Vagina (tissue), 2 donors: ENCODE results near the gene PRKCB. TPM values are rescaled to one million over a fixed set of nuclear protein-coding genes. Genes with fewer than 3 reads are reported as not detected.

ENCODE experiments used
- DNase-seq, 2 donors: peaks; one replicate each; pipeline ENCODE4 v3.0.0-alpha.2; 2017; ENCODE audit errors: extremely low spot score in 2 of 2
- H3K27ac ChIP-seq: fragments of 200-600 bp; sonication (generic); one replicate; pipeline ENCODE4 v1.5.1; 2019
- H3K27me3 ChIP-seq: fragments of 200-600 bp; sonication (generic); one replicate; pipeline ENCODE4 v1.5.1; 2019
- H3K36me3 ChIP-seq, 2 donors: fragments of 200-600 bp; sonication (generic); one replicate each; pipeline ENCODE4 v1.5.1; 2017 to 2019
- H3K4me1 ChIP-seq: fragments of 200-600 bp; sonication (generic); one replicate; pipeline ENCODE4 v1.5.1; 2019
- H3K4me3 ChIP-seq, 2 donors: fragments of 200-600 bp; sonication (generic); 1 replicate in 1 of 2; 2 replicates in 1 of 2; pipeline ENCODE4 v1.5.1; 2016 to 2019
- H3K9me3 ChIP-seq: fragments of 200-600 bp; sonication (generic); one replicate; pipeline ENCODE4 v1.5.1; 2019
- CTCF ChIP-seq, 3 experiments: fragments of 450-650 bp in 2 of 3; fragments of 200-600 bp in 1 of 3; sonication (generic) in 1 of 3; IDR thresholded peaks; one replicate each; pipeline ENCODE4 v1.5.1; 2017 to 2019; ENCODE audit warnings: antibody characterized with exemption in 3 of 3, mild to moderate bottlenecking in 2 of 3, moderate library complexity in 2 of 3
- POLR2A ChIP-seq, 2 donors: fragments of 450-650 bp; IDR thresholded peaks; one replicate each; pipeline ENCODE4 v1.6.1; 2017; ENCODE audit warnings: antibody characterized with exemption in 2 of 2, mild to moderate bottlenecking in 2 of 2, moderate library complexity in 2 of 2
- POLR2AphosphoS5 ChIP-seq, 2 donors: sonication (generic); formaldehyde crosslinking; IDR thresholded peaks; one replicate each; pipeline ENCODE4 v1.9.0; 2017; ENCODE audit warnings: antibody characterized with exemption in 2 of 2, mild to moderate bottlenecking in 2 of 2, low read depth in 1 of 2; ENCODE audit not compliant: insufficient read depth in 1 of 2
- intact Hi-C: fragments of 100-400 bp; cut with DNase I; formaldehyde crosslinking; loops from one replicate; pipeline ENCODE4 v1.15.1; 2023
- total RNA-seq: library from RNA; depleted of rRNA; stranded (reverse); fragments of >200 nt; gene quantifications from one replicate; pipeline ENCODE4 v1.2.3, GENCODE V29; 2016

Gene PRKCB
- 9.1 TPM for total RNA-seq

- no peaks in the 10 kb centered on the region for H3K27me3 ChIP-seq
- no peaks in the 10 kb centered on the region for H3K9me3 ChIP-seq
- DNase-seq: no peak
- peaks cover 15% of the 10 kb centered on the region for H3K4me1 ChIP-seq
- intact Hi-C loops: no loop called here
- no peaks in the 10 kb centered on the region for H3K36me3 ChIP-seq
- peak within 1 kb of the TSS; percentile 13 for H3K27ac ChIP-seq
- TF ChIP-seq CTCF (IDR thresholded peaks at IDR 0.05): no peak
- no peak for TF ChIP-seq POLR2AphosphoS5 (IDR thresholded peaks at IDR 0.05; ENCODE audit: insufficient read depth in 1 of 2, low read depth in 1 of 2)
- no peak for TF ChIP-seq POLR2A (IDR thresholded peaks at IDR 0.05)
- peak within 1 kb of the TSS; percentile 50 to 59 for H3K4me3 ChIP-seq
Measured at GRCh38 chr16:23835390-23836077, at the start of gene PRKCB. Gene PRKCB, plus strand, starts transcription at chr16:23835983.

- no peaks in the 10 kb centered on the region for H3K4me1 ChIP-seq
- no peaks in the 10 kb centered on the region for H3K9me3 ChIP-seq
- TF ChIP-seq POLR2A (IDR thresholded peaks at IDR 0.05) (no peak), CTCF (IDR thresholded peaks at IDR 0.05) (no peak), POLR2AphosphoS5 (IDR thresholded peaks at IDR 0.05; ENCODE audit: insufficient read depth in 1 of 2, low read depth in 1 of 2) (no peak)
- no peak overlapping the region for H3K4me3 ChIP-seq
- intact Hi-C loops: no loop called here
- H3K27ac ChIP-seq: no peak overlapping the region
- no peak for DNase-seq
- no peaks in the 10 kb centered on the region for H3K36me3 ChIP-seq
- no peaks in the 10 kb centered on the region for H3K27me3 ChIP-seq
Measured at GRCh38 chr16:23786964-23787561, 48.7 kb upstream of the PRKCB start.

GRCh38 chr16:23788685-23789084 is 47.1 kb upstream of the PRKCB start:
- no peaks in the 10 kb centered on the region for H3K36me3 ChIP-seq
- no peak overlapping the region for H3K27ac ChIP-seq
- H3K4me3 ChIP-seq: no peak overlapping the region
- TF ChIP-seq POLR2AphosphoS5 (IDR thresholded peaks at IDR 0.05; ENCODE audit: insufficient read depth in 1 of 2, low read depth in 1 of 2): no peak
- no peak for TF ChIP-seq CTCF (IDR thresholded peaks at IDR 0.05)
- no peak for TF ChIP-seq POLR2A (IDR thresholded peaks at IDR 0.05)
- H3K9me3 ChIP-seq: no peaks in the 10 kb centered on the region
- no peak for DNase-seq
- no peaks in the 10 kb centered on the region for H3K27me3 ChIP-seq
- intact Hi-C loops: no loop called here
- no peaks in the 10 kb centered on the region for H3K4me1 ChIP-seq

- Histone ChIP-seq H3K27ac (no peak overlapping the region), H3K36me3 (no peaks in the 10 kb centered on the region), H3K9me3 (no peaks in the 10 kb centered on the region), H3K4me3 (no peak overlapping the region), H3K27me3 (no peaks in the 10 kb centered on the region), H3K4me1 (no peaks in the 10 kb centered on the region)
- no peak for DNase-seq
- intact Hi-C loops: loop anchor here (5.0 kb wide), 1 partner anchor 937 kb away; no protein-coding TSS in a partner anchor
- TF ChIP-seq POLR2A (IDR thresholded peaks at IDR 0.05) (no peak), CTCF (IDR thresholded peaks at IDR 0.05) (no peak), POLR2AphosphoS5 (IDR thresholded peaks at IDR 0.05; ENCODE audit: insufficient read depth in 1 of 2, low read depth in 1 of 2) (no peak)
Measured at GRCh38 chr16:23795378-23795777, 40.4 kb upstream of the PRKCB start.

- TF ChIP-seq CTCF (IDR thresholded peaks at IDR 0.05) (no peak), POLR2A (IDR thresholded peaks at IDR 0.05) (no peak), POLR2AphosphoS5 (IDR thresholded peaks at IDR 0.05; ENCODE audit: insufficient read depth in 1 of 2, low read depth in 1 of 2) (no peak)
- Histone ChIP-seq H3K36me3 (no peaks in the 10 kb centered on the region), H3K4me3 (no peak overlapping the region), H3K27ac (no peak overlapping the region), H3K9me3 (no peaks in the 10 kb centered on the region), H3K4me1 (no peaks in the 10 kb centered on the region), H3K27me3 (no peaks in the 10 kb centered on the region)
- intact Hi-C loops: loop anchor here (5.0 kb wide), 1 partner anchor 935 kb away; no protein-coding TSS in a partner anchor
- no peak for DNase-seq
Measured at GRCh38 chr16:23796941-23797340, 38.8 kb upstream of the PRKCB start.
